ENCODE data around the gene GPR137.

GRCh38 chr11:64275841-64276240 is 9.8 kb upstream of the GPR137 start:
- TF ChIP-seq TARDBP (IDR thresholded peaks at IDR 0.05; ENCODE audit: borderline replicate concordance) (no peak), CTCF (IDR thresholded peaks at IDR 0.05 in 2 of 3, conservative IDR thresholded peaks at IDR 0.05 in 1 of 3; ENCODE audit: control insufficient read depth in 2 of 3, extremely low read depth in 1 of 3, insufficient read depth in 1 of 3, low read depth in 3 of 3, low read length in 3 of 3) (no peak), EP300 (IDR thresholded peaks at IDR 0.05; ENCODE audit: borderline replicate concordance in 1 of 2, control insufficient read depth in 1 of 2, low read depth in 2 of 2, low read length in 2 of 2) (no peak), MXI1 (IDR thresholded peaks at IDR 0.05; ENCODE audit: low read depth, low read length) (no peak), HDGF (IDR thresholded peaks at IDR 0.05) (no peak)
